Measurements from ENCODE around the gene SRRM3.
"Not testable (repeated sequence)": the region's sequence is repeated elsewhere in the genome, so short reads cannot be mapped to it uniquely, and the experiment has no call there.

Gene SRRM3

GRCh38 chr7:76232698-76233097, 31.0 kb downstream of the SRRM3 start:
- no peak for DNase-seq

DNA sequence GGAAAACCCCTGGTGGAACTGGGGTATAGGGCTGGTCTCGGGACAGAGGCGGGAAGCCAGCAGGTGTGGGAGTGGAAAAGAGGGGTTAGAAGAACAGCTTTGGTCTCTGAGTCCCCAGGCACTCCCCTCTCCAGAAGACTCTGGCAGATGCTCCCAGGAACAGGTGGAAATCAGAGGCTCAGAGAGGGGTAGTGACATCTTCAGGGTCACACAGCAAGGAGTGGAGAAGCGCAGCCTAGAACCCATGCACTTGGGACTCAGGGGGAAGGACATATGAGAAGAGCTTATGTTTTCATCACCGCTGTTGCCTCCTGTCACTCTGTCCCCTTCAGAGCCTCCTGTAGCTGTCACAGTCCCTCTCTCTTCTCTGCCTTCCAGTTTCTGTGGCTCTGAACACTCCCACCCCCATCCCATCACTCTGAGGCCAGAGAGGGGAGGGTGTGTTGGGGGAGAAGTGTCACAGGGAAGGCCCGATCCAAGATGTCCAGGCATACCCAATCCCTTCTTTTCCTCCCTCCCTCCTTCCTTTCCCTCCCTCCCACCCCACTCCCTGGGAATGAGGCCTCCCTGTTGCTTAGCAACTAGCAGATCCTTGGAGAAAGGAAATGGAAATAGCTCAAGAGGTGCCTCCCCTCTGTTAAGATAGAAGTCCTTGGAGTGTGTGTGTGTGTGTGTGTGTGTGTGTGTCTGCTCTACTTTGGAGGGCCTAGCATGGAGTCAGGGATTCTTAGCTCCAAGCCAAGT, 32.0 kb downstream of the SRRM3 start:
- no peak for DNase-seq

DNA sequence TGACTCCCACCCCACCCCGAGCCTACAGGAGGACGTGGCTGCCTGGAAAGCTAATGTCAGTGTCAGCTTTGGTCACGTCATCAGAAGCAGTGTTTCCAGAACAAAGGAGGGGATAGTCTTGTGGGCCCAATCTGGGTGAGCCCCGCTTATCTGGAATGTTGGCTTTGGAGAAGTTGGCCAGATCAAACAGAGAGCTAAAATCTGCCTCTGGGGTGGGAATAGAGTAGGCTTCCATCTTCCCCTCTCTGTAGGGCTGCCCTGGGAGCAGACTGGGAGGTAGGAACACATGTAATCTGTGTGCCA, 32.5 kb downstream of the SRRM3 start:
- DNase-seq = no peak

DNA sequence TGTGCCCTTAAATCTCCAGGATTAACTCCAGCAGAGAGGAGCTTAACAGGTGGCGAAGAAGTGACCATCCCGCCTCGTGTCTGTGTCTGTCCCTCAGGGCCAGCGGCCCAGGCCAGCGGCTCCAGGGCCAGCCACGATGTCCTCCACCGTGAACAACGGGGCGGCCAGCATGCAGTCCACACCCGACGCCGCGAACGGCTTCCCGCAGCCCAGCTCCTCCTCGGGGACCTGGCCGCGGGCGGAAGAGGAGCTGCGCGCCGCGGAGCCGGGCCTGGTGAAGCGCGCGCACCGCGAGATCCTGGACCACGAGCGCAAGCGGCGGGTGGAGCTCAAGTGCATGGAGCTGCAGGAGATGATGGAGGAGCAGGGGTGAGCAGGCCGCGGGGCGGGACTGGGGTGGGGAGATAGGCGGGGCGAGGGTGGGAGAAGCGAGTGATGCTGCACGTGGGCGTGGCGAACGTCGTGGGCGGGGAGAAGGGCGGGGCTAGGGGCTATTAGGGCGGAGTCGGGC, 33.3 kb downstream of the SRRM3 start:
- DNase-seq = peak; percentile 78

- no peak for DNase-seq
Measured at GRCh38 chr7:76236224-76236623, 34.5 kb downstream of the SRRM3 start.

DNA sequence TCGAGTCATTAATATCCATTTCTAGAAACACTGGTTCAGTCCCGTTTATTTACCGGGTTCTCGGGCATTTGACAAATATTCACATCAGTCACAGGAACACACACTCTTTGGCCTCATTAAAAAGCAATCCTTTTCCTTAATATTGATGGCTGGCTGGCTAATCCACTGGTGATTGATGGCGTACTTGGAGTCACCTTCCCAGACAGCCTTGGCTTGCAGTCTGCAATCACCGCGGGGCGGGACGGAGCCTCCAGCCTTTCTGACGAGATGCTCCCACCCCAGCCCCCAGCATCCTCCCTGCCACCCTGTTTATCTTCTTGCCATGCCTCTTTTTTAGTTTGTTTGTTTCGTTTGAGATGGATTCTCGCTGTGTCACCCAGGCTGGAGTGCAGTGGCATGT, 36.6 kb downstream of the SRRM3 start:
- DNase-seq = no peak

- DNase-seq = no peak
Measured at GRCh38 chr7:76241141-76241540, 39.4 kb downstream of the SRRM3 start.

DNA sequence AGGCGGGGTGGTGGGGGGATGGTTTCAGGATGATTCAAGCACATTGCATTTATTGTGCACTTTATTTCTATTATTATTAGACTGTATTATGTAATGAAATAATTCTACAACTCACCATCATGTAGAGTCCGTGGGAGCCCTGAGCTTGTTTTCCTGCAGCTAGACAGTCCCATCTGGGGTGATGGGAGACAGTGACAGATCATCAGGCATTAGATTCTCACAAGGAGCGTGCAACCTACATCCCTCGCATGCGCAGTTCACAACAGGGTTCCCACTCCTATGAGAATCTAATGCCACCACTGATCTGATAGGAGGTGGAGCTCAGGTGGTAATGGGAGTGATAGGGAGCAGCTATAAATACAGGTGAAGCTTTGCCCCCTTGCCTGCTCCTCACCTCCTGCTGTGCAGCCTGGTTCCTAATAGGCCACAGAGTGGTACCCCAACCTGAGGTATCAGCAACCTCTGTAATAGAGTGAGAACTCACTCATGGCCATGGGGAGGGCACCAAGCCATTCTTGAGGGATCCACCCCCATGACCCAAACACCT, 40.9 kb downstream of the SRRM3 start:
- not testable (repeated sequence) for DNase-seq

DNA sequence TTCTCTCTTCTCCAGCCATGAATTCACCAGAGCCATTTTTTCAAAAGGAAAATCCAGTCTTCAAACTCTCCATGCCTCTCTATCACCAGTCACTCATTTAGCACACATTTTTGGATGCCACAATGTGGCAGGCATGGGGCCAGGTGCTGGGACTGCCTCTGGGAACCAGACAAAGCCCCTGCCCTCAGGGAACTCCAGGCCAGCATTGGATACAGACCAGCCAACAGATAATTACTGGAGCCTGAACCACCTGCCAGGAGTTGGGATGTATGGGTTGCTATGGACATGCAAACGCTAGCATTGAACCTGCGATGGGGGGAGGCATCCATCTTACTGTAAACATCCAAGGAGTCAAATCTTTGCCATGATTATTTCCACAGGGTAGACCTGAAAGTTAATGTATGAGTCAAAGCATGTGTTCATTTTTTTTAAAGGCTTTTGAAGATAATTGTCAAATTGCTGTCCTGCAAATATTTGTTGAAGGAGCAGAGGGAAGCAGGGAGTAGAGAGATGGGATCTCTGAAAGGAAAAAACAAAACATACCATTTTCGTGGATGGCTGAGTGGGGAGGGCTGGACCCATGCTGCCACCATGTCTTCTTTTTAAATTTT, 43.2 kb downstream of the SRRM3 start:
- DNase-seq = no peak

DNA sequence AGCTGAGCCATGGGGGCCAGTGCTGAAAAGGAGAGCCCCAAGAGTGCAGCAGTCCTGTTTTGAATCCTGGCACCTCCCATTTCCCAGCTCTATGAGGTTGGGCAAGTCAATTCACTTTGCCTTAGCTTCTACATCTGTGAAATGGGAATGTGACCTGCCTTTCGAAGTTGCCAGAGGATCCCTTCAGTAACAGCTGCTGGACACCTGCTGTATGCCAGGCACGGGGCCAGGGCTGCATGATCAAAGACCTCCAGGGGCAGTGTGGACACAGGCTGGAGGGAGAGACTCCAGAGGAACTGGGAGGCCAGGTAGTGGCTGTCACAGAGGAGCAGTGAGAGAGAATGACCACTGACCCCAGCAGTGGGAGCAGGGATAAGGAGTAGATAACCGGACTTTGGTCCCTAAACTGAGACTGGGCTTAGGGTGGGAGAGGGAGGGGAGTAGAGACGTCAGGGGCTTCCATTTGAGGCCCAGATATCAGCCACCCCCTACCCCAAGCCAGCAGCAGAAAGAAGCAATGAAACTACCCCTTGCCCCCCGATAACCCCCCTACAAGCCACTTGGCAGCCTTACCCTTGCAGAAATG, 45.2 kb downstream of the SRRM3 start:
- DNase-seq = no peak

GRCh38 chr7:76247938-76248337, 46.2 kb downstream of the SRRM3 start:
- DNase-seq = no peak

DNA sequence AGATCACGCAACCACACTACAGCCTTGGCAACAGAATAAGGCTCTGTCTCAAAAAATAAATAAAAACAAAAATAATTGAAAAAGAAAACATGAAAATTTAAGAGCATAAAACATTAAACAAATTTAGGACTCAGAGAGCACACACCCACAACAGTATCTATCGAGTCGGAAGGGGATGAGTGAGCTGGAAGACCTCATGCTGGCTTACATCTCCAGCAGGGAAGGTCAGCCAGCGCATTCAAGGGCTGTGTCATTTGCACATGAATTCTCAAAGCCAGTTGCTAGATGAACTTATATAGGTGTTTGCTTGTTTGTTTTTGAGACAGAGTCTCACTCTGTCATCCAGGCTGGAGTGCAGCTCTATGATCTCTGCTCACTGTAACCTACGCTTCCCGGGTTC, 50.3 kb downstream of the SRRM3 start:
- no peak for DNase-seq

GRCh38 chr7:76254781-76255180, 53.1 kb downstream of the SRRM3 start:
- no peak for DNase-seq

DNA sequence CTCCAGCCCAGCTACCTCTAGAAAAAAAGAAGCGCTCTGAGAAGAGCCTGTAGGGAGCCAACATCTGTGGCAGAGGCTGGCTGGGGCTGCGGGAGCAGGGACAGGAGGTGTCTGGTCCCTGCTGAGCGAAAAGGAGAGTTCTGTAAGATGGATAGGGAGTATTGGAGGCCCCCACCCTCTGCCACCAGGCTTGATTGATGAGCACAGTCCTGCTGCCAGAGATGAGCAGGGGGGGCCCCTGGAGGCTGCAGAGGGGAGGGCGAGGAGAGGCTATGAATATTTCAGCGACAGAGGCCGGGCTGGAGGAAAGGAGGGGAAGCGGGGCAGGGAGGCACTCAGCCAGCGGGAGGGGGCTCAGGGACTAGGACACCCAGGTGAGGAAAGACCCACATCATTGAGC, 56.3 kb downstream of the SRRM3 start:
- DNase-seq = no peak

GRCh38 chr7:76259124-76260093, 57.7 kb downstream of the SRRM3 start:
- no peak for DNase-seq

DNA sequence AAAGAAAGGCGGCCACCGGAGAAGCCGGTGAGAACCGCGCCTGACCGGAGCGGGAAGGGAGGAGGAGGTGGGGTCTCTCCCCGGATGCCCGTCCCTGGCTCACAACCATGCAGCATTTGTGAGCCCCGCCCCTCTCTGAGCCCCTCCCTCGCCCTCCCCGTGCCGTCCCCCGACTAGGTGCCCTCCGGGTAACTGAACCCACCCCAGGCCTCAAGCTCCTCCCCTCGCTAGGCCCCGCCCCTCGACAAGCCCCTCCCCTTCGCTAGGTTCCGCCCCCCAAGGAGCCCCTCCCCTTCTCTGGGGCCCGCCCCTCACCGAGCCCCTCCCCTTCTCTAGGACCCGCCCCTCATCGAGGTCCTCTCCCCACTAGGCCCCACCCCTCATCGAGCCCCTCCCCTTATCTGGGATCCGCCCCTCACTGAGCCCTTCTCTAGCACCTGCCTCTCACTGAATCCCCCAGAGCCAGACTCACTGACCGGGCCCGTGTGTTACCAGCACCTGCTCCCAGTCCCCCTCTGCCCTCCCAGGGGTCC, 58.5 kb downstream of the SRRM3 start:
- peak; percentile 27 for DNase-seq

DNA sequence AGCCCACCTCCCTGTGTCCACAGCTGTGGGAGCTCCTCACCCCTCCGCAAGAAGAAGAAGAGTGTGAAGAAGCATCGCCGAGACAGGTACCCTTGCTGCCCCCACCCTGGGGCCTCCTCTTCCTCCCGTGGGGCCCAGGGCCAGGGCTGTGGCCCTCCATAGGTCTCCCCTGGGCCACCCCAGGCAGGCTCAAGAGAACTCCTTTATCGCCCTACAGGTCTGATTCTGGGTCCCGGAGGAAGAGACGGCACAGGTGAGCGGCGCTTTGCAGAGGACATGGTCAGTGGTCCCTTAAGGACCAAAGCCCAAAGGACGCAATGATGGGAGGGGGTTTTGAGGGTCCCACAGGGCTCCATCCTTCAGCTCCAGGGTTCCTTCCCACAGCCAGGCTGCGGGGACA, 59.6 kb downstream of the SRRM3 start:
- DNase-seq = no peak

- DNase-seq = no peak
Measured at GRCh38 chr7:76261931-76262330, 60.2 kb downstream of the SRRM3 start.

- DNase-seq = peak; percentile 32
Measured at GRCh38 chr7:76262683-76263402, 61.1 kb downstream of the SRRM3 start.

DNA sequence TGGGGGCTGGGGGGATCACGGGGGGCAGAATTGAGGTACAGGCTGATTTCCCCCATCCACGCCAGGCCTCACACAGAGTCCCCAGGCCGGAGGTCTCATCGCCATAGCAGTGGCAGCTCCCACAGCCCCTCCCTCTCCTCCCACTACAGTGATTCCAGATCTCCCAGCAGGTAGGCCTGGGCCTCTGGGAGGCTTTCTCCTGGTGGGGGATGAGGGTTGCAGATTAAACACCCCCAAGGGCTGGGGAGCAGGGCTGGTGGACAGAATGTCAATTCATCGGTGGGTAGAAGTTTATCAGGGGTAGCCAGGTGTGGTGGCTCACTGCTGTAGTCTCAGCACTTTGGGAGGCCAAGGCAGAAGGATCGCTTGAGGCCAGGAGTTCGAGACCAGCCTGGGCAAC, 63.6 kb downstream of the SRRM3 start:
- no peak for DNase-seq

- no peak for DNase-seq
Measured at GRCh38 chr7:76267107-76267893, 65.6 kb downstream of the SRRM3 start.

Data from activated naive CD4-positive, alpha-beta T cell treated with anti-CD3 and anti-CD28 coated beads, Interleukin-2, amount 50 U/mL, for 16 hours (primary cell).